ENCODE data around the gene TBC1D3D.
"Not testable (repeated sequence)": the region's sequence is repeated elsewhere in the genome, so short reads cannot be mapped to it uniquely, and the experiment has no call there.

The TBC1D3D gene

GRCh38 chr17:38003676-38004075 is at the start of gene TBC1D3D:
TSS of gene TBC1D3D (plus strand) at chr17:38003976. CDS start at chr17:38005561, 1,585 bp downstream.
- not testable (repeated sequence) for DNase-seq

- DNase-seq = not testable (repeated sequence)
Observed at GRCh38 chr17:37988960-37989359, 14.8 kb upstream of the TBC1D3D start, which contains the start of gene TBC1D3L. TSS of gene TBC1D3L (minus strand) at chr17:37989060. CDS start at chr17:37987520, 1,540 bp downstream.

Data from activated CD4-positive, alpha-beta T cell treated with anti-CD3 and anti-CD28 coated beads, Interleukin-2, amount 50 U/mL, for 16 hours (primary cell).